GM21528 (cell line): ENCODE data around the gene EPHB1.
"Not testable (repeated sequence)": the region's sequence is repeated elsewhere in the genome, so short reads cannot be mapped to it uniquely, and the experiment has no call there.

Experiments
- ATAC-seq: cut with Tn5 transposase; IDR thresholded peaks from one replicate; pipeline ENCODE4 v1.9.1; 2021; ENCODE audit warnings: mild to moderate bottlenecking, moderate library complexity; ENCODE audit not compliant: unreplicated experiment, low FRiP score

The EPHB1 gene

GRCh38 chr3:135023996-135024658, 229.1 kb downstream of the EPHB1 start:
- ATAC-seq = no peak

- ATAC-seq = not testable (repeated sequence)
Observed at GRCh38 chr3:135030768-135031615, 235.9 kb downstream of the EPHB1 start.

- ATAC-seq = no peak
Observed at GRCh38 chr3:135033737-135034136, 238.7 kb downstream of the EPHB1 start.

GRCh38 chr3:135034291-135034768, 239.3 kb downstream of the EPHB1 start:
- no peak for ATAC-seq

GRCh38 chr3:135034891-135035440, 239.9 kb downstream of the EPHB1 start:
- no peak for ATAC-seq

GRCh38 chr3:135038186-135038585, 243.1 kb downstream of the EPHB1 start:
- ATAC-seq = no peak

- ATAC-seq = not testable (repeated sequence)
Observed at GRCh38 chr3:135039536-135039935, 244.5 kb downstream of the EPHB1 start.

GRCh38 chr3:135040321-135041240, 245.5 kb downstream of the EPHB1 start:
- no peak for ATAC-seq

GRCh38 chr3:135041601-135042000, 246.5 kb downstream of the EPHB1 start:
- ATAC-seq = no peak

GRCh38 chr3:135047061-135047460, 252.0 kb downstream of the EPHB1 start:
- no peak for ATAC-seq

- ATAC-seq = no peak
Observed at GRCh38 chr3:135050536-135050935, 255.5 kb downstream of the EPHB1 start.

- no peak for ATAC-seq
Observed at GRCh38 chr3:135051409-135051973, 256.4 kb downstream of the EPHB1 start.

- ATAC-seq = no peak
Observed at GRCh38 chr3:135055449-135055848, 260.4 kb downstream of the EPHB1 start.

- ATAC-seq = no peak
Observed at GRCh38 chr3:135056084-135056730, 261.1 kb downstream of the EPHB1 start.

- no peak for ATAC-seq
Observed at GRCh38 chr3:135056733-135057310, 261.8 kb downstream of the EPHB1 start.

GRCh38 chr3:135057996-135058395, 262.9 kb downstream of the EPHB1 start:
- ATAC-seq = no peak

- ATAC-seq = no peak
Observed at GRCh38 chr3:135059580-135059979, 264.5 kb downstream of the EPHB1 start.

GRCh38 chr3:135066844-135067727, 272.0 kb downstream of the EPHB1 start:
- ATAC-seq = not testable (repeated sequence)
